ENCODE results near the gene LRMDA. TPM values are rescaled to one million over a fixed set of nuclear protein-coding genes. Genes with fewer than 3 reads are reported as not detected.

LRMDA gene
- total and polyA plus RNA-seq, 10 of the 15 experiments (the other 5 are each of a cell fraction or from before 2014, with no cell fraction given) = 0.07 to 0.54 (median 0.29) TPM; not detected in 4

DNA sequence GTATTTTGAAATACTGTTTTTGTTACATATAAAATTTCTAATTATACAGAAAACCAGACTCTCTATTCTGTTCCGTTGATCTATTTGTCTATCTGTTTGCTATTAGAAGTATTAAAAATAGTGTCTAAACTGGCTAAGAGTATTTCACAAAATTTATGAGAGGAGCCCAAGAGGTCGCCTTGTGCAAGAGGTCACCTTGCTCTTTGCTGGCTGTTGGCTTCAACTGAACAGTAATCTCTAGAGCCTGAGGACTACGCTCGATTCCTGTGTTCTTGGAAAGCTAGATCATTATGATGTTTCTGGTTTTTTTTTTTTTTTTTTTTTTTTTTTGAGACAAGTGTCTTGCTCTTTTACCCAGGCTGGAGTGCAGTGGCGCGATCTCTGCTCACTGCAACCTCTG, 428.6 kb downstream of the LRMDA start (continued):
- TF ChIP-seq ELK1 (IDR thresholded peaks at IDR 0.05; ENCODE audit: low read depth, low read length) = no peak
- TF ChIP-seq ETV6 (conservative IDR thresholded peaks at IDR 0.05 in 1 of 2, IDR thresholded peaks at IDR 0.05 in 1 of 2; ENCODE audit: borderline replicate concordance in 1 of 2, low read depth in 1 of 2) = no peak
- TF ChIP-seq ZNF207 (IDR thresholded peaks at IDR 0.05; ENCODE audit: borderline replicate concordance) = no peak
- no peak for TF ChIP-seq HDAC2 (IDR thresholded peaks at IDR 0.05)
- no peak for TF ChIP-seq ZNF622 (IDR thresholded peaks at IDR 0.05)
- TF ChIP-seq ZNF592 (IDR thresholded peaks at IDR 0.05) = no peak

DNA sequence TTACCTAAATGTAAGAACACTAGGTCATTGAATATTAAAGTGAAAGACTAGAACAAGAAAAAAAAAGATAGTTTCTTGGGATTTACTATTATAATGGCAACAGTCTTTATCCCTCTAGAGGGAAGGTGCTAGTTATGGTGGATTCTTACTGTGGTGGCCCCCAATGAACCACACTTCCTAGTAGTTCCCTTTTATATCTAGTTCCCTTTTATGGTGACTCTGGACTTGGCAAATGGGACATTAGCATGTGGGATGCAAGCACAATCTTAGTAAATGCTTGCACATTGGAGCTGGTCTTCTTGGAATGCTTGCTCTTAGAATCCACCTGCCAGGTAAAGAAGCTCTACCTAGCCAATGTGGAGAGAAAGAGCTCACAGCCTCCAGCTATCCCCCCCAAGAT, 430.2 kb downstream of the LRMDA start:
- DNase-seq (ENCODE audit: low read depth, low spot score) = no peak
- TF ChIP-seq, protein P1, sequence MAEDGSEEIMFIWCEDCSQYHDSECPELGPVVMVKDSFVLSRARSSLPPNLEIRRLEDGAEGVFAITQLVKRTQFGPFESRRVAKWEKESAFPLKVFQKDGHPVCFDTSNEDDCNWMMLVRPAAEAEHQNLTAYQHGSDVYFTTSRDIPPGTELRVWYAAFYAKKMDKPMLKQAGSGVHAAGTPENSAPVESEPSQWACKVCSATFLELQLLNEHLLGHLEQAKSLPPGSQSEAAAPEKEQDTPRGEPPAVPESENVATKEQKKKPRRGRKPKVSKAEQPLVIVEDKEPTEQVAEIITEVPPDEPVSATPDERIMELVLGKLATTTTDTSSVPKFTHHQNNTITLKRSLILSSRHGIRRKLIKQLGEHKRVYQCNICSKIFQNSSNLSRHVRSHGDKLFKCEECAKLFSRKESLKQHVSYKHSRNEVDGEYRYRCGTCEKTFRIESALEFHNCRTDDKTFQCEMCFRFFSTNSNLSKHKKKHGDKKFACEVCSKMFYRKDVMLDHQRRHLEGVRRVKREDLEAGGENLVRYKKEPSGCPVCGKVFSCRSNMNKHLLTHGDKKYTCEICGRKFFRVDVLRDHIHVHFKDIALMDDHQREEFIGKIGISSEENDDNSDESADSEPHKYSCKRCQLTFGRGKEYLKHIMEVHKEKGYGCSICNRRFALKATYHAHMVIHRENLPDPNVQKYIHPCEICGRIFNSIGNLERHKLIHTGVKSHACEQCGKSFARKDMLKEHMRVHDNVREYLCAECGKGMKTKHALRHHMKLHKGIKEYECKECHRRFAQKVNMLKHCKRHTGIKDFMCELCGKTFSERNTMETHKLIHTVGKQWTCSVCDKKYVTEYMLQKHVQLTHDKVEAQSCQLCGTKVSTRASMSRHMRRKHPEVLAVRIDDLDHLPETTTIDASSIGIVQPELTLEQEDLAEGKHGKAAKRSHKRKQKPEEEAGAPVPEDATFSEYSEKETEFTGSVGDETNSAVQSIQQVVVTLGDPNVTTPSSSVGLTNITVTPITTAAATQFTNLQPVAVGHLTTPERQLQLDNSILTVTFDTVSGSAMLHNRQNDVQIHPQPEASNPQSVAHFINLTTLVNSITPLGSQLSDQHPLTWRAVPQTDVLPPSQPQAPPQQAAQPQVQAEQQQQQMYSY (CRISPR knock-in tag; IDR thresholded peaks at IDR 0.05) = no peak
- TF ChIP-seq GABPA (IDR thresholded peaks at IDR 0.05; ENCODE audit: low read depth) (no peak), E4F1 (IDR thresholded peaks at IDR 0.05; ENCODE audit: borderline replicate concordance, partially characterized antibody) (no peak), YBX1 (IDR thresholded peaks at IDR 0.05) (no peak)
- Histone ChIP-seq H3K27me3 (replicated peaks in 1 of 2; ENCODE audit: control insufficient read depth in 2 of 2, insufficient read depth in 2 of 2, low read length in 1 of 2) (no peaks in the 10 kb centered on the region), H3K4me3 (no peak overlapping the region), H3K9me3 (replicated peaks; ENCODE audit: control insufficient read depth, insufficient read depth, low read length) (no peaks in the 10 kb centered on the region), H3K9ac (ENCODE audit: control insufficient read depth, insufficient read depth, low read length) (no peak overlapping the region), H2AFZ (ENCODE audit: control insufficient read depth, low read depth, low read length) (no peak overlapping the region), H3K27ac (ENCODE audit: control insufficient read depth, insufficient read depth) (no peak overlapping the region), H3K4me1 (ENCODE audit: control insufficient read depth, insufficient read depth, low read length) (no peaks in the 10 kb centered on the region), H3K4me2 (ENCODE audit: control insufficient read depth, insufficient read depth) (no peak overlapping the region), H3K36me3 (ENCODE audit: control insufficient read depth in 2 of 2, insufficient read depth in 2 of 2, low read length in 1 of 2) (no peaks in the 10 kb centered on the region), H3K79me2 (ENCODE audit: control insufficient read depth, insufficient read depth, low read length) (no peaks in the 10 kb centered on the region), H4K20me1 (ENCODE audit: control insufficient read depth, insufficient read depth) (no peaks in the 10 kb centered on the region)
- ChIA-PET POLR2A (no interaction called here), CTCF (no interaction called here), SMC1A (ENCODE audit: uncharacterized antibody, unreplicated experiment) (no interaction called here), RAD21 (ENCODE audit: unreplicated experiment) (interaction anchor here (0.6 to 0.7 kb wide), 2 partner anchors 417 to 461 kb away, joined by 3 read pairs; no protein-coding TSS in a partner anchor)
- ATAC-seq = no peak
- BruUV-seq (replicated peaks) = no TSS peak
- intact Hi-C loops (cut with micrococcal nuclease; ENCODE audit: unreplicated experiment) = no loop called here
- no peak for FAIRE-seq
- in situ Hi-C loops (cut with MboI) = no loop called here

All from GM12878 (cell line).